22Rv1 (cell line): ENCODE measurements around the gene LTF.

Experiments
- H3K27ac ChIP-seq: fragments of 450-650 bp; 2 replicates; pipeline ENCODE4 v1.5.1; 2017
- CTCF ChIP-seq: fragments of 450-650 bp; IDR thresholded peaks from 2 replicates; pipeline ENCODE4 v1.5.1; 2017; ENCODE audit warnings: mild to moderate bottlenecking
- ZFX ChIP-seq: fragments of 450-650 bp; IDR thresholded peaks from 2 replicates; pipeline ENCODE4 v1.6.1; 2017; ENCODE audit warnings: antibody characterized with exemption, borderline replicate concordance

LTF gene

GRCh38 chr3:46482632-46483350, 18.1 kb upstream of the LTF start:
- H3K27ac ChIP-seq = no peak overlapping the region
- TF ChIP-seq ZFX (no peak), CTCF (no peak)

- no peak for TF ChIP-seq CTCF
- no peak for TF ChIP-seq ZFX
- H3K27ac ChIP-seq = no peak overlapping the region
Observed at GRCh38 chr3:46481636-46482035, 16.9 kb upstream of the LTF start.

- TF ChIP-seq CTCF (no peak), ZFX (no peak)
- no peak overlapping the region for H3K27ac ChIP-seq
Observed at GRCh38 chr3:46480491-46481195, 15.9 kb upstream of the LTF start.

GRCh38 chr3:46479696-46480095, 15.0 kb upstream of the LTF start:
- no peak overlapping the region for H3K27ac ChIP-seq
- TF ChIP-seq CTCF (no peak), ZFX (no peak)

- no peak overlapping the region for H3K27ac ChIP-seq
- no peak for TF ChIP-seq ZFX
- TF ChIP-seq CTCF = no peak
Observed at GRCh38 chr3:46479021-46479420, 14.3 kb upstream of the LTF start.

GRCh38 chr3:46478341-46478740, 13.6 kb upstream of the LTF start:
- no peak for TF ChIP-seq ZFX
- TF ChIP-seq CTCF = no peak
- no peak overlapping the region for H3K27ac ChIP-seq

GRCh38 chr3:46477756-46478155, 13.1 kb upstream of the LTF start:
- no peak overlapping the region for H3K27ac ChIP-seq
- TF ChIP-seq ZFX (no peak), CTCF (no peak)
